HG03045 (cell line): ENCODE measurements around the gene CD101.

Experiments used
- ATAC-seq: cut with Tn5 transposase; IDR thresholded peaks from one replicate; pipeline ENCODE4 v1.9.1; 2021; ENCODE audit warnings: mild to moderate bottlenecking, moderate library complexity; ENCODE audit not compliant: unreplicated experiment

The CD101 gene

GRCh38 chr1:116986421-116987255, 14.9 kb upstream of the CD101 start:
- ATAC-seq = no peak

GRCh38 chr1:116987256-116987555, 14.4 kb upstream of the CD101 start:
- ATAC-seq = no peak

- no peak for ATAC-seq
These were observed 13.3 kb upstream of the CD101 start for GRCh38 chr1:116988248-116988647.

- ATAC-seq = no peak
These were observed 12.7 kb upstream of the CD101 start for GRCh38 chr1:116988908-116989307.

- no peak for ATAC-seq
These were observed 11.7 kb upstream of the CD101 start for GRCh38 chr1:116989835-116990234.

- ATAC-seq = no peak
These were observed 10.9 kb upstream of the CD101 start for GRCh38 chr1:116990612-116991151.

GRCh38 chr1:116991171-116991845, 10.3 kb upstream of the CD101 start:
- ATAC-seq = no peak

GRCh38 chr1:116991918-116992317, 9.6 kb upstream of the CD101 start:
- no peak for ATAC-seq

- no peak for ATAC-seq
These were observed 8.3 kb upstream of the CD101 start for GRCh38 chr1:116993286-116993685.

GRCh38 chr1:116994411-116994810, 7.1 kb upstream of the CD101 start:
- no peak for ATAC-seq

GRCh38 chr1:116997066-116997465, 4.5 kb upstream of the CD101 start:
- ATAC-seq = no peak

GRCh38 chr1:116997636-116998035, 3.9 kb upstream of the CD101 start:
- no peak for ATAC-seq

- ATAC-seq = no peak
These were observed 2.0 kb upstream of the CD101 start for GRCh38 chr1:116999596-116999995.

GRCh38 chr1:117000142-117000541, 1.4 kb upstream of the CD101 start:
- ATAC-seq = no peak

- ATAC-seq = no peak
These were observed 1.8 kb downstream of the CD101 start for GRCh38 chr1:117003223-117003875.

GRCh38 chr1:117007719-117008013, 6.1 kb downstream of the CD101 start:
- no peak for ATAC-seq

GRCh38 chr1:117008656-117009055, 7.1 kb downstream of the CD101 start:
- no peak for ATAC-seq

GRCh38 chr1:117009132-117009531, 7.6 kb downstream of the CD101 start:
- no peak for ATAC-seq

GRCh38 chr1:117010310-117010969, 8.9 kb downstream of the CD101 start:
- ATAC-seq = no peak

- ATAC-seq = no peak
These were observed 9.8 kb downstream of the CD101 start for GRCh38 chr1:117011334-117011733.

- no peak for ATAC-seq
These were observed 11.8 kb downstream of the CD101 start for GRCh38 chr1:117013309-117013858.
